Lower lobe of right lung (tissue), 2 donors: Measurements from ENCODE around the gene SAPCD1. TPM values are rescaled to one million over a fixed set of nuclear protein-coding genes. Genes with fewer than 3 reads are reported as not detected.

ENCODE experiments used
- ATAC-seq, 2 donors: fragments of 200-7000 bp; cut with Tn5 transposase; one replicate each; pipeline ENCODE4 v1.9.1; 2020 to 2022; ENCODE audit warnings: mild to moderate bottlenecking in 2 of 2, moderate library complexity in 2 of 2
- DNase-seq: peaks from one replicate; pipeline ENCODE4 v3.0.0-alpha.2; 2020
- H3K27ac ChIP-seq: fragments of 200-600 bp; one replicate; pipeline ENCODE4 v1.8.0; 2022
- H3K27me3 ChIP-seq: fragments of 200-600 bp; one replicate; pipeline ENCODE4 v1.8.0; 2022; ENCODE audit warnings: low read depth
- H3K36me3 ChIP-seq: fragments of 200-600 bp; one replicate; pipeline ENCODE4 v1.8.0; 2022; ENCODE audit warnings: mild to moderate bottlenecking
- H3K4me1 ChIP-seq: fragments of 200-600 bp; one replicate; pipeline ENCODE4 v1.8.0; 2022
- H3K4me3 ChIP-seq: fragments of 200-600 bp; one replicate; pipeline ENCODE4 v1.8.0; 2022; ENCODE audit warnings: mild to moderate bottlenecking
- H3K9me3 ChIP-seq: fragments of 200-600 bp; one replicate; pipeline ENCODE4 v1.8.0; 2022
- CTCF ChIP-seq: fragments of 200-600 bp; IDR thresholded peaks from one replicate; pipeline ENCODE4 v1.8.0; 2022; ENCODE audit warnings: antibody characterized with exemption, mild to moderate bottlenecking
- intact Hi-C: fragments of 100-400 bp; cut with DNase I; formaldehyde crosslinking; loops from one replicate; pipeline ENCODE4 v1.11.0; 2022
- total RNA-seq: library from RNA; stranded (reverse); fragmentation: NEBNext Ultra II Directional; extraction: Animal tissue kit (Norgen Biotek cat#: 25700); gene quantifications from one replicate; pipeline ENCODE4 v1.2.1, GENCODE V29; 2021
- donor health status: DM: no; HTN: yes; CAD: no; lungs with severe emphysema.

Gene SAPCD1
- total RNA-seq, 1 donor from 2014 or later, result 1.2 TPM

- Histone ChIP-seq H3K4me3 (peak overlapping the region; percentile 27), H3K4me1 (peaks cover 17% of the 10 kb centered on the region), H3K27me3 (no peaks in the 10 kb centered on the region), H3K27ac (no peak overlapping the region), H3K9me3 (no peaks in the 10 kb centered on the region), H3K36me3 (no peaks in the 10 kb centered on the region)
- intact Hi-C loops, result no loop called here
- peak in 1 of 2 donors; percentile 27 for ATAC-seq
- no peak for TF ChIP-seq CTCF
- no peak for DNase-seq
These were observed 3.7 kb downstream of the SAPCD1 start for GRCh38 chr6:31765910-31766794.

- intact Hi-C loops, result no loop called here
- ATAC-seq, result no peak
These were observed 4.7 kb downstream of the SAPCD1 start for GRCh38 chr6:31767096-31767645.

GRCh38 chr6:31768363-31769257, 6.2 kb downstream of the SAPCD1 start:
- TF ChIP-seq CTCF, result no peak
- no peaks in the 10 kb centered on the region for H3K9me3 ChIP-seq
- peaks cover 17% of the 10 kb centered on the region for H3K4me1 ChIP-seq
- intact Hi-C loops, result no loop called here
- H3K36me3 ChIP-seq, result no peaks in the 10 kb centered on the region
- H3K27ac ChIP-seq, result peak overlapping the region; percentile 36
- ATAC-seq, result peak; percentile 40 to 54
- H3K27me3 ChIP-seq, result no peaks in the 10 kb centered on the region
- no peak for DNase-seq
- no peak overlapping the region for H3K4me3 ChIP-seq

More at GRCh38 chr6:31767096-31767645, 4.7 kb downstream of the SAPCD1 start:
- no peak for TF ChIP-seq CTCF
- Histone ChIP-seq H3K27me3 (no peaks in the 10 kb centered on the region), H3K9me3 (no peaks in the 10 kb centered on the region), H3K27ac (no peak overlapping the region), H3K4me3 (no peak overlapping the region), H3K4me1 (peaks cover 17% of the 10 kb centered on the region), H3K36me3 (no peaks in the 10 kb centered on the region)
- DNase-seq, result no peak

- no peaks in the 10 kb centered on the region for H3K27me3 ChIP-seq
- H3K4me3 ChIP-seq, result no peak overlapping the region
- H3K4me1 ChIP-seq, result peaks cover 17% of the 10 kb centered on the region
- ATAC-seq (peak; percentile 90 to 92), DNase-seq (peak; percentile 88)
- H3K36me3 ChIP-seq, result no peaks in the 10 kb centered on the region
- intact Hi-C loops, result no loop called here
- no peak overlapping the region for H3K27ac ChIP-seq
- no peaks in the 10 kb centered on the region for H3K9me3 ChIP-seq
- TF ChIP-seq CTCF, result peak; percentile 90
These were observed 7.4 kb downstream of the SAPCD1 start for GRCh38 chr6:31769684-31770371.

GRCh38 chr6:31770860-31771259, 8.4 kb downstream of the SAPCD1 start:
- Histone ChIP-seq H3K4me1 (peaks cover 17% of the 10 kb centered on the region), H3K27me3 (no peaks in the 10 kb centered on the region), H3K27ac (no peak overlapping the region), H3K9me3 (no peaks in the 10 kb centered on the region), H3K4me3 (no peak overlapping the region), H3K36me3 (no peaks in the 10 kb centered on the region)
- DNase-seq (no peak), ATAC-seq (no peak)
- intact Hi-C loops, result no loop called here
- TF ChIP-seq CTCF, result no peak
